ENCODE data around the gene ATRIP.
A peak's percentile ranks its signal among the peaks of the same experiment; 100 is the strongest.

ATRIP gene

DNA sequence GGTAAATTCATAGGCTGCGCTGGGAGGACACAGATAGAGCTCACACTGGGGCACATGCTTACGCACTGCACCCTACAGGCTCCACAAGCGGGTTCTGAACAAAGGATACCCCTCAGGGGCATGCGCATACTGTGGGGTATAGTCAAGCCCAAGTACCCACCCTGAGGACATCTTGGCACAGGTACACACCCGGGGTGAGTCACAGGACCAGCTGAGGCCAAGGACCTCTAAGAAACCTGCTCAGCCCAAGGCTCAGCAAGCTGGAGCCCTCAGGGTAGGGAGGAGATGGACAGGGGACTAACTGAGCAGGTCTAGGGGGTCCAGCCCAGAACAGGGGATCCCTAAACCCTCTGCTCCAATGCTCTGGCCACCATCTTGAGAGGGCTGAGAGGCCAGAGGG is 54.1 kb downstream of the ATRIP start:
- no peaks in the 10 kb centered on the region for H3K36me3 ChIP-seq (ENCODE audit: control insufficient read depth, insufficient read depth, low read length)
- no peak overlapping the region for H3K4me3 ChIP-seq (ENCODE audit: low read length)
- no peaks in the 10 kb centered on the region for H3K27me3 ChIP-seq (ENCODE audit: control insufficient read depth, insufficient read depth, low read length)
- no peaks in the 10 kb centered on the region for H3K9me3 ChIP-seq (ENCODE audit: control insufficient read depth, low read length)
- H3K4me1 ChIP-seq (ENCODE audit: control insufficient read depth, insufficient read depth, low read length), result peaks cover 29% of the 10 kb centered on the region
- H3K9ac ChIP-seq (ENCODE audit: low read length), result no peak overlapping the region

- Histone ChIP-seq H3K36me3 (ENCODE audit: control insufficient read depth, insufficient read depth, low read length) (no peaks in the 10 kb centered on the region), H3K27me3 (ENCODE audit: control insufficient read depth, insufficient read depth, low read length) (no peaks in the 10 kb centered on the region), H3K9me3 (ENCODE audit: control insufficient read depth, low read length) (no peaks in the 10 kb centered on the region), H3K4me3 (ENCODE audit: low read length) (no peak overlapping the region), H3K4me1 (ENCODE audit: control insufficient read depth, insufficient read depth, low read length) (peaks cover 32% of the 10 kb centered on the region), H3K9ac (ENCODE audit: low read length) (no peak overlapping the region)
Measured at GRCh38 chr3:48501196-48501595, 54.7 kb downstream of the ATRIP start.

DNA sequence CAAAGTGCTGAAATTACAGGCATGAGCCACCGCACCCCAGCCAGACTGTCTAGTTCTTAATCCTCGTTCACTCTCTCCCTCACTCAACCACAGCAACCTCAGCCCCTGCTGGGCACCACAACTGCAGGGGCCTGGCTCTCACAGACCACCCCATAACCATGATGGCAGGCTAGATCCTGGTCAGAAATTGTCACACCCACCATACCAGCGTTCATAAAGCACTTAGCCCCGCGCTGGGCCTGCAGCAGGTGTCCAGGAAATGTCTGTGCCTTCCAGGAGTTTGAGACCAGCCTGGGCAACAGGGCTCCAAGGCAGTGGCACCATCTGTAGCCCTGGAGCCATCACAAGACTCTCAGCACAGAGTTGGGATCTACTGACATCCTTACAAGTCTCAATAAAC is 55.6 kb downstream of the ATRIP start:
- no peak overlapping the region for H3K9ac ChIP-seq (ENCODE audit: low read length)
- H3K27me3 ChIP-seq (ENCODE audit: control insufficient read depth, insufficient read depth, low read length), result no peaks in the 10 kb centered on the region
- H3K4me3 ChIP-seq (ENCODE audit: low read length), result no peak overlapping the region

DNA sequence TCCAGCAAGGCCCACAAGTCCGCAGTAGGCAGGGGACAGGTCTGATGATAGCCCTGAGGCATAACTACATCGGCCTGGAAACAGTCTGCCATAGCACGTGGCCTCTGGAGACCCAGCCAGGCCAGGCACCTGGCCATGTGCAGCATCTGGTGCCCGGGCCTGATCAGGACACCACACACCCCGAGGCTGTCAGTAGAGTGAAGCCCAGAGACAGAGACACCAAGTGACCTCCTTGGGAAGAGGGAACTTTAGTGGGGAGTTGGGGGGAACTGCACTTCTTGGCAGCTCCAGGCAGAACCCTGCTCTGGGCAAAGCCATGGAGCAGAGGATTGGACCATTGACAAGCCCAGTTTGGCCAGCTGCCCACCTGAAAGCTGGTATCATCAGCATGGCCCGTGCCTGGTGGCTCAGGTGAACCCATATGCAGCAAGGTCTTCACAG is 56.2 kb downstream of the ATRIP start:
- peak overlapping the region; percentile 31 for H3K4me3 ChIP-seq (ENCODE audit: low read length)
- H3K9ac ChIP-seq (ENCODE audit: low read length), result peak overlapping the region; percentile 16
- H3K4me1 ChIP-seq (ENCODE audit: control insufficient read depth, insufficient read depth, low read length), result peaks cover 45% of the 10 kb centered on the region
- no peaks in the 10 kb centered on the region for H3K9me3 ChIP-seq (ENCODE audit: control insufficient read depth, low read length)
- H3K27me3 ChIP-seq (ENCODE audit: control insufficient read depth, insufficient read depth, low read length), result no peaks in the 10 kb centered on the region
- no peaks in the 10 kb centered on the region for H3K36me3 ChIP-seq (ENCODE audit: control insufficient read depth, insufficient read depth, low read length)

More for the DNA sequence above, 55.6 kb downstream of the ATRIP start:
- Histone ChIP-seq H3K36me3 (ENCODE audit: control insufficient read depth, insufficient read depth, low read length) (no peaks in the 10 kb centered on the region), H3K4me1 (ENCODE audit: control insufficient read depth, insufficient read depth, low read length) (peaks cover 38% of the 10 kb centered on the region), H3K9me3 (ENCODE audit: control insufficient read depth, low read length) (no peaks in the 10 kb centered on the region)

DNA sequence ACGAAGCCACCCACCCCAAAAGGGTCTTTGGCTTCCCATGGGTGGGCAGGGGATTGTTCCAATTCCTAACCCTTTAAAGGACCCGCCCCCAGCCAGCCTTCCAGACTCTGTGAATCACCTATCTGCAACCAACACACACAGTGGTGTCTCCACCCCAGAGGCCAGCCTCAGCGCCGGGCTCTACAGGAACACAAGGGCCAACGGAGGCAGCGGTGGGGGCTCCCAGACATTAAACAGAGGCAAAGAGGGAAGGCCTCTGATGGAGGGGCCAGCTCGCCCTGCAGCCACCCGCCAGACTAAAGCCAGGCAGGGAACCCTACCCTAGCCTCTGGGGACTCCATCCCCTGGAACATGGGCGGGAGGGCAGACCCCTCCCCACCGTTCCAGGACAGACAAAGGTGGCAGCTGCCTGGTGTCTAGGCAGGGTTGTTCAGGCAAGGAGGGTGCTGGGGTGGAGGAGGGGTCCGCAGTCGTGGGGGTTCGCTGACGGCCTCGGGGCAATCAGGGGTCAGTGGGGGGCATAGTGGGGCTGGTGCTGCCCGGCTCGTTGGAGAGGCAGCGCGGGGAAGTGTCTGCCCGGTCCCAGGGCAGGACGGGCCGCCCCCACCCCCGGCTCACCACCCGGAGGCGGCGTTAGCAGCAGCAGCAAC is 57.0 kb downstream of the ATRIP start:
- Histone ChIP-seq H3K27me3 (ENCODE audit: control insufficient read depth, insufficient read depth, low read length) (no peaks in the 10 kb centered on the region), H3K9me3 (ENCODE audit: control insufficient read depth, low read length) (no peaks in the 10 kb centered on the region), H3K4me1 (ENCODE audit: control insufficient read depth, insufficient read depth, low read length) (peaks cover 47% of the 10 kb centered on the region)

GRCh38 chr3:48504051-48504946 is 57.8 kb downstream of the ATRIP start, which contains the start of gene SHISA5:
Gene SHISA5, minus strand, starts transcription at chr3:48504174. Its CDS starts 80 bp downstream, at chr3:48504094.
- no peaks in the 10 kb centered on the region for H3K9me3 ChIP-seq (ENCODE audit: control insufficient read depth, low read length)
- H3K4me3 ChIP-seq (ENCODE audit: low read length), result peak within 1 kb of the TSS; percentile 53
- H3K27me3 ChIP-seq (ENCODE audit: control insufficient read depth, insufficient read depth, low read length), result no peaks in the 10 kb centered on the region
- peak within 1 kb of the TSS; percentile 91 for H3K9ac ChIP-seq (ENCODE audit: low read length)
- H3K4me1 ChIP-seq (ENCODE audit: control insufficient read depth, insufficient read depth, low read length), result peaks cover 47% of the 10 kb centered on the region
- no peaks in the 10 kb centered on the region for H3K36me3 ChIP-seq (ENCODE audit: control insufficient read depth, insufficient read depth, low read length)

More for the DNA sequence above, 57.0 kb downstream of the ATRIP start:
- Histone ChIP-seq H3K4me3 (ENCODE audit: low read length) (peak overlapping the region; percentile 31), H3K9ac (ENCODE audit: low read length) (peak overlapping the region; percentile 91), H3K36me3 (ENCODE audit: control insufficient read depth, insufficient read depth, low read length) (no peaks in the 10 kb centered on the region)

DNA sequence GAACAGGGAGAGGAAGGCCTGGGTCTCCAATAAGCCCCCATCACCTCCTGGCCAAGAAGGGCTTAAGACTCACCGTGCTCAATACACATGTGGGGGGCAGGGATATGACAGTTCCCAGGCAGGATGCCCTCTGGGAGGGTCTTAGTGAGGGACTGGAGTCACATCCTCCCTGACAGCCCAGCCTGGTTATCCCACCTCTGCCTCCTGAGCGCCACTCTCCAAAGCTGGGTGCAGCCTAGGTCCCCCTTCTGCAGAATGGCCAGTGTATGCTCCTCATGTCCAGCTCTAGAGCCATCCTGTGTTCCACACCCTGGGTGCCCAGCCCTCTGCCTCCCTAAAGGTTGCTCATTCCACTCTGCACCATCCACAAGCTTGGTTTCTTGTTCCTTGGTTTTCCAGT is 58.6 kb downstream of the ATRIP start:
- H3K9me3 ChIP-seq (ENCODE audit: control insufficient read depth, low read length), result no peaks in the 10 kb centered on the region
- H3K4me3 ChIP-seq (ENCODE audit: low read length), result no peak overlapping the region
- peaks cover 47% of the 10 kb centered on the region for H3K4me1 ChIP-seq (ENCODE audit: control insufficient read depth, insufficient read depth, low read length)
- H3K9ac ChIP-seq (ENCODE audit: low read length), result no peak overlapping the region
- no peaks in the 10 kb centered on the region for H3K36me3 ChIP-seq (ENCODE audit: control insufficient read depth, insufficient read depth, low read length)
- H3K27me3 ChIP-seq (ENCODE audit: control insufficient read depth, insufficient read depth, low read length), result no peaks in the 10 kb centered on the region

DNA sequence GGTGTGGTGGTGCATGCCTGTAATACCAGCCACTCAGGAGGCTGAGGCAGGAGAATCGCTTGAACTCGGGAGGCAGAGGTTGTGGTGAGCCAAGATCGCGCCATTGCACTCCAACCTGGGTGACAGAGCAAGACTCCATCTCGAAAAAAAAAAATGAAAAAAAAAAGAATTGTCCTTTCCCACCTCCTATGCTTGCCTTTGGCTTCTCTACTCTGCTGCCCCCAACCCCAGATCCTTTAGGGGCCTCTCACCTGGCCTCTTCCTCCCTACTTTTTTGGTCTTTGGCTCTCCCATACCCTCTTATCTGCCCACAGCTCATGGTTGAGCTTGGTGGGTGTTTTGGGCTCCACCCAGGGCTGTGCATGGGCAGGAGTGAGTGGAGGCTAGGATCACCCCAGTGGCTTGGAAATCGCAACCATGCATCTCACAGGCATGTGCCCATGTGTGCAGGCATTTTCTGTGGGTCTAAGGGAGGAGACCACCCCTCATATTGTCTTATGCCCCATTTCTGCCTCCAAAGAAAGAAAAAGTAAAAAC is 59.5 kb downstream of the ATRIP start:
- no peak overlapping the region for H3K4me3 ChIP-seq (ENCODE audit: low read length)
- H3K36me3 ChIP-seq (ENCODE audit: control insufficient read depth, insufficient read depth, low read length), result no peaks in the 10 kb centered on the region
- no peaks in the 10 kb centered on the region for H3K27me3 ChIP-seq (ENCODE audit: control insufficient read depth, insufficient read depth, low read length)
- H3K4me1 ChIP-seq (ENCODE audit: control insufficient read depth, insufficient read depth, low read length), result peaks cover 47% of the 10 kb centered on the region
- H3K9ac ChIP-seq (ENCODE audit: low read length), result no peak overlapping the region
- no peaks in the 10 kb centered on the region for H3K9me3 ChIP-seq (ENCODE audit: control insufficient read depth, low read length)

DNA sequence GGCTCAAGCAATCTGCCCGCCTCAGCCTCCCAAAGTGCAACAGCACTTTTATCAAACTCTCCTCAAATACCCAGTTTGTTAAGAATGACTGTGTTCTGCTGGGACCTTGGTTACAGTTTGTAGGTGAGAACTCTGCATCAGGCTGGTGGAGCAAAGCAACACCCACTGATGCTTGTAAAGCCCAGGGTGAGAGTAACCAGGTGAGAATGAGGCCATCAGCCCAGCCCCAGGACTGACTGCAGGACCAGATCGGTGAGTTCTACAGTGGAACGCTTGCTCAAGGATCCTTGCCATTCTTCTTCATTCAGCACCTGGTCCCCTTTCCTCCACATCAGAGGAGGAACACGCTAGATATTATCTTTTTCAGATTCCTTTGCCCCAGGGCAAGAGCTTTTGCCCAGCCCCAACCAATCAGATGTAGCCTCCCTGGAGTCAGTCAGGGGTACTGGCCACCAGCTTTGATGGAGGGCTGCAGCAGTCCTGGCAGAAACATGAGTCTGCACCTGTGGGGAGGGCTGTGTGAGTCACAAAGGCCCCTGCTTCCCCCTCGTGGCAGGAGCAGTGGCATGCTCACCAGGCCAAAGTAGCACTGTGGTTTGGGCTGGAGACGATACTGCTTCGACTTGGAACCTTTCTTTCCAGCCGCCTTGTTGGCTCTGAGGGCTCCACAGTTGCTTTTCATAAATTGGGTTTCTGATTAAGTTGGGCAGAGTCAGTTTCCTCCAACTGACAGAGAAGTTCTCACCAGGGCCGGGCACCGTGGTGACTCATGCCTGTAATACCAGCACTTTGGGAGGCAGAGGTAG is 60.9 kb downstream of the ATRIP start:
- Histone ChIP-seq H3K9me3 (ENCODE audit: control insufficient read depth, low read length) (no peaks in the 10 kb centered on the region), H3K4me1 (ENCODE audit: control insufficient read depth, insufficient read depth, low read length) (peaks cover 41% of the 10 kb centered on the region), H3K36me3 (ENCODE audit: control insufficient read depth, insufficient read depth, low read length) (no peaks in the 10 kb centered on the region), H3K27me3 (ENCODE audit: control insufficient read depth, insufficient read depth, low read length) (no peaks in the 10 kb centered on the region), H3K4me3 (ENCODE audit: low read length) (no peak overlapping the region), H3K9ac (ENCODE audit: low read length) (no peak overlapping the region)

DNA sequence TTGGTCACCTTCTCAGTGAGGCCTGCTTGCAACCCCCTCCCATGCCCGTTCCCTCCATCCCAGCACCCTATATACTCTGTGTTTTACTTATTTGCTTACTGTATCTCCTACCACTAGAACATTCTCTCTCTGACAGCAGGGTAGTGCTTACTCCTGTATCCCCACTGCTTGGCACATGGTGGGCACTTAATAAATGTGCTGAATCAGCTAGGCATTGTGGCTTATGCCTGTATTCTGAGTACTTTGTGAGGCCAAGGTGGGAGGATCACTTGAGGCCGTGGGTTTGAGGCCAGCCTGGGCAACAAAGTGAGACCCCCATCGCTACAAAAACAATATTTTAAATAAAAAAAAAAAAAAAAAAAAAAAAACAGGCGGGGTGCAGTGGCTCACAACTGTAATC is 65.0 kb downstream of the ATRIP start:
- no peaks in the 10 kb centered on the region for H3K27me3 ChIP-seq (ENCODE audit: control insufficient read depth, insufficient read depth, low read length)

GRCh38 chr3:48514431-48515227 is 68.1 kb downstream of the ATRIP start:
- H3K4me1 ChIP-seq (ENCODE audit: control insufficient read depth, insufficient read depth, low read length), result no peaks in the 10 kb centered on the region
- no peaks in the 10 kb centered on the region for H3K27me3 ChIP-seq (ENCODE audit: control insufficient read depth, insufficient read depth, low read length)
- H3K4me3 ChIP-seq (ENCODE audit: low read length), result no peak overlapping the region
- H3K36me3 ChIP-seq (ENCODE audit: control insufficient read depth, insufficient read depth, low read length), result no peaks in the 10 kb centered on the region
- no peak overlapping the region for H3K9ac ChIP-seq (ENCODE audit: low read length)
- H3K9me3 ChIP-seq (ENCODE audit: control insufficient read depth, low read length), result no peaks in the 10 kb centered on the region

More for the DNA sequence above, 65.0 kb downstream of the ATRIP start:
- Histone ChIP-seq H3K4me3 (ENCODE audit: low read length) (no peak overlapping the region), H3K4me1 (ENCODE audit: control insufficient read depth, insufficient read depth, low read length) (peaks cover 15% of the 10 kb centered on the region), H3K9ac (ENCODE audit: low read length) (no peak overlapping the region), H3K36me3 (ENCODE audit: control insufficient read depth, insufficient read depth, low read length) (no peaks in the 10 kb centered on the region), H3K9me3 (ENCODE audit: control insufficient read depth, low read length) (no peaks in the 10 kb centered on the region)

All from mucosa of stomach (tissue), 1 donor.